GM18867 (cell line): ENCODE results near the gene MRNIP.
A peak's percentile ranks its signal among the peaks of the same experiment; 100 is the strongest.
"Not testable (repeated sequence)": the region's sequence is repeated elsewhere in the genome, so short reads cannot be mapped to it uniquely, and the experiment has no call there.

Source experiments
- ATAC-seq: cut with Tn5 transposase; IDR thresholded peaks from one replicate; pipeline ENCODE4 v1.9.1; 2021; ENCODE audit warnings: mild to moderate bottlenecking, moderate library complexity; ENCODE audit not compliant: unreplicated experiment

MRNIP gene

DNA sequence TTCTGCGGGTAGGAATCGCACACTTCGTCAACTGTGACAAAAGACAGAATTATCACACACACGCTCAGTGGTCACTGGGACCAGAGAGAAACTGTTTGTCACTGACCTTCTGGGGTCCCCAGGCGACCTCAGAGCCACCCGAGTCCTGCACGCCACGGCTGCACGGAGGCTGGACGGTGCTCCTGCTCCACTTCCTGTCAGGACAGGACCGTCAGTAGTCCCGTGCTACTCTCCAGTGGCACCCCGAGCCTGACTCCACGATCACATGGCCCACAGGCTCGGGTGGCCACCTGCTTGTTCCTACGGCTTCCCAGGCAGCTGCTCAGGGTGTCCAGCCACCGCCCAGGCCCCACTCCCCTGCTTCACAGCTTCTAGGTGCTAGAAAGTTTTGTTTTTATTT is 17.9 kb downstream of the MRNIP start:
- no peak for ATAC-seq

DNA sequence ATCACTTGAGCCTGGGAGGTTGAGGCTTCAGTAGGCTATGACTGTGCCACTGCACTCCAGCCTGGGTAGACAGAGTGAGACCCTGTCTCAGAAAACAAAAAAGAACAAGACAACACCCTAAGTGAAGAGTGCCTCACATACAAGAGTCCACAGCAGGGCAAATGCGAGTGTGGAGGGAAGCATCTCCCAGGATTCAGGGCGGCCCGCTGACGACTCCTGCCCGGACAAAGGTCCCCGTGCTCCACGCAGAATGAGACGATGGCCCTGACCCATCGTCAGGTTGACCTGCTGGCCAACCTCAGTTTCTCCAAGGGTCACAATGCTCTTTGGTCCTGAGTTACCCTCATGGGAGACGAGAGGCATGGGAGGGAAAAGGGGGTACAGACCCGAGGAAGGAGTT is 18.3 kb downstream of the MRNIP start:
- no peak for ATAC-seq

DNA sequence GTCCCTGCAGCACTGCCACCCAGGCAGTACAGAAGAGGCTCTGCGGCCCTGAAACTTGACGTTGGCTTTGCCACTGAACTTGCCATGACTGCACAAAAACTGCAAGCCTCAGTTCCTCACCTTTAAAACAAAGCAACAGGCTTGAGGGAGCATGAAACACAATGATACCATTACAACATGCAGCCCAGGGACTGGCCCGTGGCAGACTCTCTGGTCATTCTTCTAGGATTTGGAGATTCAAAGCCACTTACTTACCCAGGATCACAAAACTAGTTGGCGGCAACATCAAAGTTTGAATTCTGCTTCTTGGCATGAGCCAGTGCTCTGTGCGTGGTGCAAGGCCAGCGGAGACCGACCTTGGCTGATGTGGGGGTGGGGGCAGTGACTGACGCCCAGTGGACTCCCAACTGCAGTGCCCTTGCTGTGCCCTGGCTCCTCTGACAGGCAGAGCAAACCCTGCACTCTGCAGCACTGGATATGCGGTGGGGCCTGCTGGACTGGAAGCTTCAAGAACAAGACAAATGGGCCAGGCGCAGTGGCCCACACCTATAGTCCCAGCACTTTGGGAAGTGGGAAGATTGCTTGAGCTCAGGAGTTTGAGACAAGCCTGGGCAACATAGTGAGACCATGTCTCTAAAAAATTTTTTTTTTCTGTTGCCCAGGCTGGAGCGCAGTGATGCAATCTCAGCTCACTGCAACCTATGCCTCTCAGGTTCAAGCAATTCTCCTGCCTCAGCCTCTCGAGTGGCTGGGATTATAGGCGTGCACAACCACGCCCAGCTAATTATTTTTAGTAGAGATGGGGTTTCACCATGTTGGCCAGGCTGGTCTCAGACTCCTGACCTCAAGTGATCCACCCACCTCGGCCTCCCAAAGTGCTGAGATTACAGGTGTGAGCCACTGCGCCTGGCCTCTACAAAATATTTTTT is 19.0 kb downstream of the MRNIP start:
- no peak for ATAC-seq

DNA sequence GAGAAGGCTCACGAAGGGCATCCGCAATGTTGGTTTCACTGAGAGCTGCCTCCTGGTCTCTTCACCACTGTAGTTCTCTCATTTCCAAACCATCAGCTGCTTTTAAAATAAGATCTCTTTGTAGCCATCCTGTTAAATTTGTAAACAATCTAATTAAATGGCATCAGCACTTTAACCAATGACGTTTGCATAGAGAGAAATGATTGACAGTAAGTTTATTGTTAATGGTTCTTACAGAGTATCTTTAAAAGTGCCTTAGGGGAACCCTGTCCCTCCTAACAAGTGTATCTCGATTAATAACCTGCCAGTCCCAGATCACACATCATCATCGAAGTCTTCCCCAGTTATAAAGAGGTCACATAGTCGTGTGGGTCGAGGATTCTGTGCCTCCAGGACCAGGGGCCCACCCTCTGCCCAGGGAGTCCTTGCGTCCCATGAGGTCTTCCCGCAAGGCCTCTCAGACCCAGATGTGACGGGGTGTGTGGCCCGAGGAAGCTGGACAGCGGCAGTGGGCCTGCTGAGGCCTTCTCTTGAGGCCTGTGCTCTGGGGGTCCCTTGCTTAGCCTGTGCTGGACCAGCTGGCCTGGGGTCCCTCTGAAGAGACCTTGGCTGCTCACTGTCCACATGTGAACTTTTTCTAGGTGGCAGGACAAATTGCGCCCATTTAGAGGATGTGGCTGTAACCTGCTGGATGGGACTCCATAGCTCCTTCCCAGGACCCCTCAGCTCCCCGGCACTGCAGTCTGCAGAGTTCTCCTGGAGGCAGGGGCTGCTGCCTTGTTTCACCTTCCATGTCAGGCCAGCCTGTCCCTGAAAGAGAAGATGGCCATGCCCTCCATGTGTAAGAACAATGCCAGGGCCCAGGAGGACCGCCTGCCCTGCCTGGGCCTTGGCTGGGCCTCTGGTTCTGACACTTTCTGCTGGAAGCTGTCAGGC is 21.3 kb downstream of the MRNIP start:
- ATAC-seq, result no peak

DNA sequence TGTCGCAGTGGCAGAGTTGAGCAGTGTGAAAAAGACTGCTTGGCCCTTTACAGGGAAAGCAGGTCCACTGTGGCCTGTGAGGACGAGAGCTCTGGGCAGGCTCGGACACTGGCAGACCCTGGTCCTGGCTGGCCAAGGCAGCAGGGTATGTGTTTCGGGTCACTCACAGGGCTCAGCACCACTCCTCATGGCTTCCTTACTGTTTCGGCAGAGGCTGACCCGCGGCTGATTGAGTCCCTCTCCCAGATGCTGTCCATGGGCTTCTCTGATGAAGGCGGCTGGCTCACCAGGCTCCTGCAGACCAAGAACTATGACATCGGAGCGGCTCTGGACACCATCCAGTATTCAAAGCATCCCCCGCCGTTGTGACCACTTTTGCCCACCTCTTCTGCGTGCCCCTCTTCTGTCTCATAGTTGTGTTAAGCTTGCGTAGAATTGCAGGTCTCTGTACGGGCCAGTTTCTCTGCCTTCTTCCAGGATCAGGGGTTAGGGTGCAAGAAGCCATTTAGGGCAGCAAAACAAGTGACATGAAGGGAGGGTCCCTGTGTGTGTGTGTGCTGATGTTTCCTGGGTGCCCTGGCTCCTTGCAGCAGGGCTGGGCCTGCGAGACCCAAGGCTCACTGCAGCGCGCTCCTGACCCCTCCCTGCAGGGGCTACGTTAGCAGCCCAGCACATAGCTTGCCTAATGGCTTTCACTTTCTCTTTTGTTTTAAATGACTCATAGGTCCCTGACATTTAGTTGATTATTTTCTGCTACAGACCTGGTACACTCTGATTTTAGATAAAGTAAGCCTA is 22.2 kb downstream of the MRNIP start:
- ATAC-seq, result peak; percentile 73

DNA sequence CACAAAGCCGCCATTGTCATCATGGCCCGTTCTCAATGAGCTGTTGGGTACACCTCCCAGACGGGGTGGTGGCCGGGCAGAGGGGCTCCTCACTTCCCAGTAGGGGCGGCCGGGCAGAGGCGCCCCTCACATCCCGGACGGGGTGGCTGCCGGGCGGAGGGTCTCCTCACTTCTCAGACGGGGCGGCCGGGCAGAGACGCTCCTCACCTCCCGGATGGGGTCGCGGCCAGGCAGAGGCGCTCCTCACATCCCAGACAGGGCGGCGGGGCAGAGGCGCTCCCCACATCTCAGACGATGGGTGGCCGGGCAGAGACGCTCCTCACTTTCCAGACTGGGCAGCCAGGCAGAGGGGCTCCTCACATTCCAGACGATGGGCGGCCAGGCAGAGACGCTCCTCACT is 23.7 kb downstream of the MRNIP start:
- not testable (repeated sequence) for ATAC-seq

DNA sequence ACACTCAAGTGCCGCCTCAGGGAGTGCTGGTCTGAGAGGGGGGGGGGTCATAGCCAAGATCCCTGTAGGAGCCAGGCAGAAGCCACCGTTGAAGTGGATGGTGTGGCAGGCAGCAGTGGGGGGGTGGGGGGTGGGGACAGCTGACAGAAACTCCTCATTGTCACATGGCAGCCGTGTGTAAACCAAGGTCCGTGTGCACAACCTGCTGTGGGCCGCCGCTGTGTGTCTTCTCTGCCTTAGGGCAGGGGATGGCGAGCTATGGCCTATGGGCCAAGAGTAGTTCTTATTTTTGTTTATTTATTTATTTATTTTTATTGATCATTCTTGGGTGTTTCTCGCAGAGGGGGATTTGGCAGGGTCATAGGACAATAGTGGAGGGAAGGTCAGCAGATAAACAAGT is 24.5 kb downstream of the MRNIP start:
- no peak for ATAC-seq

DNA sequence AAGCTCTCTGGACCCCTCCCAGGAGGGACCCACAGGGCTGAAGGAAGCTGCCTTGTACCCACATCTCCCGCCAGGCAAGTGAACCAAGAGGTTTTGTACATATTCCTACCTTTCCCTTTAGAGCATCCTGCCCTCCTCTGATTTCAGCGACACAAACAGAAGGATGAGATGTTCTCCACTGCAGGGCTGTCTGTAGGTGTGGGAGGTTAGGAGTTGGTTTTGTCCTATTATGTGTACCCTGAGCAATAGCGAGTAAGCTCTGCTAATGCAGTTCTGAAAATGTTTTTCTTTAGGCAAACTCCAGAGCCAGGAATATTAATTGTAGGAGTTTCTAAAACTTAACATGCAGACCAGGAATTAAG is 24.9 kb downstream of the MRNIP start:
- no peak for ATAC-seq

DNA sequence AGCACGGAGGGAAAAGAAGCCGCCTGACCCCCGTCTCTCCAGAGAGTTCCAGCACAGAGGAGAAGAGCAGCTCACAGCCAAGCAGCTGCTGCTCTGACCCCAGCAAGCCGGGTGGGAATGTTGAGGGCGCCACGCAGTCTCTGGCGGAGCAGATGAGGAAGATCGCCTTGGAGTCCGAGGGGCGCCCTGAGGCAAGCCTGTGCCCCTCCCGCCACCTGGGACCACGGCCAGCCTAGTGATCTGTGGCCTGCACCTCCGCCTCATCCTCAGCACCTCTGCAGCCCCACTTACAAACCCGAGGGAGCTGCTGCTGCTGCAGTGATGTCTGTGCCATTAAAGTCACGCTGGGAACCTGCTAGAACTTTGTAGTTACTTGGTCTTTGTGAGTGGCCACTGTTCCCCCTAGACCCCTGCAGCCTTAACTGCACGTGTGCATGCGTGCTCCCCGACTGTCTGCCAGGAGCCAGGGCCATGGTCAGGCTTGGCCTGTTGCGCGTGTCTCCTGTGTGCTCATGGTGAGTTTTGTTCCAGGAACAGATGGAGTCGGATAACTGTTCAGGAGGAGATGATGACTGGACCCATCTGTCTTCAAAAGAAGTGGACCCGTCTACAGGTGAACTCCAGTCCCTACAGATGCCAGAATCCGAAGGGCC is 25.4 kb downstream of the MRNIP start:
- no peak for ATAC-seq

DNA sequence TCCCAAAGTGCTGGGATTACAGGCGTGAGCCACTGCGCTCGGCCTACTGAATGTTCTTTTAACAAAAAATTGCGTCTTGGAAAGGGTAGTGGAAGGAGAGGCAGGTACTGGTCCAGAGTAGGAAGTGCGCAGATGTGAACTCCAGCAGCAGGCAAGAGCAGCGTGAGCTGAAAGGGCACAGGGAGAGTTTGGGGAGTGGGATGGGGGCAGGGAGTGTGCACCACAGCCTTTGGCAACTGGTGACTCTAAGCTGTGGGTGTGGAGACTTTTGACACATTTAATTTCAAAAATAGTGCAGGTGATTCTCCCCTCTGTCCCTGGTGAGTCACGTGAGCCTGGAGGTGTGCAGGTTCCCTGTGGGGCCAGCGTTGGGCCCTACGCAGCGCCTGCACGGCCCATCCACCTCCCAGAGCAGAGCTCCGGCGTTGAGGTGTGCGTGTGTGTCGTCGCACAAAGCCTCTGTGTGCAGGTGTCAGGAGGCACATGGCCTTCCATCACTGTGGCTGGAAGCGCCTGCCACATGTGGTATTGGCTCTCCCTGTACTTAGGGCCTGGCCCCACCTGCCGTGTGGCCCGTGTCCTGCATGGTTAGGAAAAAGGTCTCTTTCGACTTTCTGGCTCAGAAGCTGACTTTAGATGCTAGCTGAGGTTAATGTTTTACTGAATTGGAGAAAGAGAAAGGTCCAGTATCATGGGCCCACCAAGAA is 26.4 kb downstream of the MRNIP start:
- ATAC-seq, result no peak

DNA sequence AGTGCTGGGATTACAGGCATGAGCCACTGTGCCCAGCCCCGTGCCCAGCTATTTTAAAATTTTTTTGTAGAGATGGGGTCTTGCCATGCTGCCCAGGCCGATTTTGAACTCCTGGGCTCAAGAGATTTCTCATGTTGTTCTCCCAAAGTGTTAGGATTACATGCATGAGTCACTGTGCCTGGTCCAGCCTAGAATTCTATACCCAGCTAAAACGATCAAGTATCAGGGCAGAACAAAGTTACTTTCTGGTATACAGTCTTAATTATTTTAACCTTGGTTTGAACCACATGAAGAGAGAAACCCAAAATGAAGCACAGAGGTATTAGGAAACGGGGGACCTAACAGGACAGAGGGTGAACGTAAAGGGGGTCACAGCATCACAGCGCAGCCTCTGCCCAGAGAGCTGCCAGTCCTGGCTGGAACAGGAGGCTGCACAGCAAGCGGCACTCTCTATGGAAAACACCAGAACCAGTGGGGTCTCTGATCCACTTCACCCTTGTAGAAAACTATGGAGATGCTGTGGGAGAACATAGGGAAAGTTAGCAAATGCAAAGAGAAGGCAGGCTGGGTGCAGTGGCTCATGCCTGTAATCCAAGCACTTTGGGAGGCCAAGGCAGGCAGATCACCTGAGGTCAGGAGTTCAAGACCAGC is 27.7 kb downstream of the MRNIP start:
- ATAC-seq, result no peak

DNA sequence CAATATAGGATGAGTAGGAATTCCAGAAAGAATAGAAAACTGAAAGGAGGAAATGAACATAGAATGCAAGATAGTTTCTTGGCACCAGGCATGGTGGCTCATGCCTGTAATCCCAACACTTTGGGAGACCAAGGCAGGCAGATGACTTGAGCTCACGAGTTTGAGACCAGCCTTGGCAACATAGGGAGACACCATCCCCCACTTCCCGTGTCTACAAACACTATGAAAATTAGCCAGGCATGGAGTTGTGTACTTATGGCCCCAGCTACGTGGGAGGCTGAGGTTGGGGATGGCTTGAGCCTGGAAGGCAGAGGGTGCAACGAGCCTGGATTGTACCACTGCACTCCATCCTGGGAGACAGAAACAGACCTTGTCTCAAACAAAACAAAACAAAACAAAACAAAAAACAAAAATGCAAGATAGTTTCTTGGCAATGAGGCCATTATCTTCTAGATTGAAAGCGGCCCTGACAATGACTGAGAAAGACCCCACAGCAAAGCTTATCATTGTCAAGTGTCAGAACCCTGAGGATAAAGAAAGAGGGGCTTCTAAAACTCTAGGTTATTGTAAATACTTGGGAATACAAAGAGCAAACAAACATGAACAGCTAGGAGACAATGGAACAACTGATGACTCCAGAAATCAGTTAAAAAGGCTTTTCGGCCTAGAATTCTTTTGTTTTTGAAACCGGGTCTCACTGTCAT is 28.7 kb downstream of the MRNIP start:
- ATAC-seq, result no peak

DNA sequence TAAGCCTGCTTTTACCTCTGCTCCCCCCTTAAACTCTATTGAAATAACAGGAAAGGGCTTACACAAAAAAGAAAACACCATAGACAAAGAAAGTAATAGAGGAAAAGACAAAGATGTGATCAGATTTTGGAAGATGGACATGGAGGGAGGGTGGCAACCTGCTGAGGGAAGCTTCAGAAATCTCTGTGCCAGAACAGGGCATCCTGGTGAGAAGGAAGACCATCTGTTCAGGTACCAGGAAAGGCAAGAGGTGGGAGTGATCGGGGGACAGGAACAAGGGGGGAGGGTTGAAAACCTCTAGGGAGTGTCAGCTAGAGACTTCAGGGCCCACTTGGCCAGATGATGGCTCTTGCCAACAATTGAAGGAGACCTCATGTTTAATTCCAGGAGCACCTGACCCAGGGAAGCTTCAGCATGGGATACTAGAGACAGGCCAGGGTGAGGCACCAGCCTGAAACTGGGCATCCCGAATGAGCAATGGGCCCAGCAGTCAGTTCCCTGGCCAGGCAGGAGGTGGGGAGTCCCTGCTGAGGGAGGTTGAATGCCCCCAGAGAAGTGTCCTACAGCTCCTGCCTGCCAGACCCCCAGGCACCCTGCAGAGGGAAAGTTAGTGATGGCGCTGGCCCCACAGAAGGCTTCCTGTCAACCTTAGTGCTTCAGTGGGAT is 29.7 kb downstream of the MRNIP start:
- ATAC-seq, result no peak

DNA sequence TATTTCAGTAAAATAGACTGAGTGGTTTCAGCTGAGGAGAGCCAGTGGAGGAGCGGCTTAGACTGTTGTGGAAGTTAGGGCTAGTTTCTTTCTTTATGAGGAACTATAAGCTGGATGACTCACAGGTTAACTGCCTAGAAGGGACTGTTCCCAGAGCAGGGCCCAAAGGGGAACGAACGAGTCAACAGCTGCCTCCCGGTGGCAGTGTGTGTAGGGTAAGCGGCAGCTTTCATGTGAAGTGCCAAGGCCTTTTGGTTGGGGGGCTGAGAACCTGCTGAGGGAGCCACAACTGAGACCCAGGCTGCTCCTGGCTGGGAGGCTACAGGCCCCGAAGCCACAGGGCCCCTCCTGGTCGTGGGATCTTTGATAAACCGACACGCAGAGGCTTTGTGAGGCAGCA is 30.9 kb downstream of the MRNIP start:
- ATAC-seq, result no peak

DNA sequence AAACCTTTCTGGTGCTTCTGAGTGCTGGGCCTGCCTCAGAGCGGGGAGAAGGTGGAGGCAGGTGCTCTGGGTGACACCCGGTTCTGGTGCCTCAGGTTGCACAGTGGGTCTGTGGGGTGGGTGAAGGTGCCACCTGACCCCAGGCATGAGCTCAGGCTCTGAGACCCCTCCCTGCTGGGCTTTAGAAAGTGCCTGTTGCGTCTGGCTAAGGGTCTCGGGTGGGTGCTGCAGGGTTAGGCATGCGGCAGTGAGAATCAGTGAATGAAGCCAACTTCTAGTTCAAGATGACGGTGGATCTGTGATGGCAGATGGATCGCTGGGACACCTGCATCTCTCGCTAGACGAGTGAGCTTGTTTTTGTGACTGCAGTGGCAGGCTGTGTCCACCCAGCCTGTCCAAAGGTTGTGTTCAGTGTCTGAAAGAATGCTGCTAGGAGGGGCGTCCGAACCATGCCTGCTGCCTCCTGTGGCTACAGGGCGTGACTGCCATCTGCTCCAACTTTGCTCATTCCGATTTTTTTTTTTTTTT is 32.9 kb downstream of the MRNIP start:
- ATAC-seq, result no peak

DNA sequence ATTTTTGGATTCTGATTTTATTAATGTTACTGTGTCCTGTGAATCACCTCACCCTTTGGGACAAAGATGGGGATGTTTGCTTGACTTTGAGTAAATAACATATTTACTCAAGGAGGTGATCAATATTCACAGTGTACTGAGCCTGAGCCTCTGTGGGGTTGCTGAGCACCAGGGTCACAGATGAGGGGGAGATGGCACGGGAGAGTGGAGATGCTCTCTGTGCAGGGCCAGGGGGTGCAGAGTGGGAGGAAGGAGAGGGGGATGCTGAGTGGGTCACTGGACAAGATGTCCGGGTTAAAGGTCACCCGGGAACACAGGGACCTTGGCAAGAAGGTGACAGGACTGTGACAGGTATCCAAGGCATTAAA is 33.9 kb downstream of the MRNIP start:
- no peak for ATAC-seq

DNA sequence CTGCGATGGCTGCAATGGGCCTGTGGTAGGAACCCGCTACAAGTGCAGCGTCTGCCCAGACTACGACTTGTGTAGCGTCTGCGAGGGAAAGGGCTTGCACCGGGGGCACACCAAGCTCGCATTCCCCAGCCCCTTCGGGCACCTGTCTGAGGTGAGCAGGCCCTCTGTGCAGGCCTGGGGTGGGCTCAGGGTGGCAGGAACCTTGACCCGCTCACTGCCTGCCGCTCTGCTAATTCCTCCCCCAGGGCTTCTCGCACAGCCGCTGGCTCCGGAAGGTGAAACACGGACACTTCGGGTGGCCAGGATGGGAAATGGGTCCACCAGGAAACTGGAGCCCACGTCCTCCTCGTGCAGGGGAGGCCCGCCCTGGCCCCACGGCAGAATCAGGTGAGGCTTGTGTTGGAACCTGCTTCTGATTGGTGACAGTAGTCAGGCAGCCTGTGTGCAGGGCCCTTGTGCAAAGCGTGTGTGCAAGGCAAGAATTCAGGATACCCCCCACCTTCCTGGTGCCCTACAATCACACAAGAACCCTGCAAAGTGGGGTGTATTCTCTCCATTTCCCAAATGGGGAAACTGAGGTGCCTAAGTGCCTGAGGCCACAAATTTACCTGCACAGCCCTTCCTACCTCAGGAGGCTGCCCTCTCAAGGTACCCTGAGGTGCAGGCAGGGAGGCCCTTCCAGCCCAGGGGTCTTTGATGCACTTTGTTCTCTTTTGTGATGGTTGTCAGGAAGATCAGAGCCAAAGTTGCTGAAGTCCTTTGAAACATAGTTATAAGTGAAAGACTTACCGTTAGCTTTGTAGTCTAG is 34.5 kb downstream of the MRNIP start:
- ATAC-seq, result no peak
